Spleen (tissue), 11 donors: ENCODE data around the gene CDH15. TPM values are rescaled to one million over a fixed set of nuclear protein-coding genes. Genes with fewer than 3 reads are reported as not detected.

Experiments
- DNase-seq: peaks from one replicate; pipeline ENCODE4 v3.0.0-alpha.2; 2020
- H3K27ac ChIP-seq, 8 donors: fragments of 200-600 bp; sonication (generic) in 7 of 8; 1 replicate in 4 of 8; 2 replicates in 4 of 8; pipeline versions ENCODE4 v1.5.0 to v1.8.0; 2016 to 2021; ENCODE audit warnings: inconsistent platforms in 4 of 8, mild to moderate bottlenecking in 4 of 8, moderate library complexity in 1 of 8
- H3K27me3 ChIP-seq, 7 donors: fragments of 200-600 bp; sonication (generic) in 6 of 7; replicated peaks in 1 of 7; 1 replicate in 4 of 7; 2 replicates in 3 of 7; pipeline versions ENCODE4 v1.5.0 to v1.8.0; 2016 to 2021; ENCODE audit warnings: inconsistent platforms in 3 of 7, mild to moderate bottlenecking in 1 of 7
- H3K36me3 ChIP-seq, 6 donors: fragments of 200-600 bp; sonication (generic) in 5 of 6; 1 replicate in 4 of 6; 2 replicates in 2 of 6; pipeline versions ENCODE4 v1.5.0 to v1.8.0; 2016 to 2021; ENCODE audit warnings: inconsistent platforms in 2 of 6
- H3K4me1 ChIP-seq, 6 donors: fragments of 200-600 bp; sonication (generic) in 5 of 6; 1 replicate in 3 of 6; 2 replicates in 3 of 6; pipeline versions ENCODE4 v1.5.0 to v1.8.0; 2016 to 2021; ENCODE audit warnings: inconsistent platforms in 3 of 6
- H3K4me3 ChIP-seq, 8 donors: fragments of 200-600 bp; sonication (generic) in 7 of 8; 1 replicate in 4 of 8; 2 replicates in 4 of 8; pipeline versions ENCODE4 v1.5.0 to v1.8.0; 2016 to 2021; ENCODE audit warnings: inconsistent platforms in 4 of 8, mild to moderate bottlenecking in 4 of 8, moderate library complexity in 2 of 8
- H3K9me3 ChIP-seq, 8 donors: fragments of 200-600 bp; sonication (generic) in 7 of 8; 1 replicate in 4 of 8; 2 replicates in 4 of 8; pipeline versions ENCODE4 v1.5.0 to v1.8.0; 2016 to 2021; ENCODE audit warnings: inconsistent platforms in 4 of 8
- CTCF ChIP-seq, 11 experiments: fragments of 200-600 bp in 7 of 11; fragments of 450-650 bp in 4 of 11; sonication (generic) in 4 of 11; IDR thresholded peaks in 8 of 11; conservative IDR thresholded peaks in 3 of 11; 1 replicate in 7 of 11; 2 replicates in 4 of 11; pipeline versions ENCODE4 v1.4.0 to v1.8.0; 2016 to 2021; ENCODE audit warnings: antibody characterized with exemption in 11 of 11, inconsistent platforms in 4 of 11, mild to moderate bottlenecking in 1 of 11
- POLR2A ChIP-seq, 3 donors: fragments of 450-650 bp; IDR thresholded peaks; one replicate each; pipeline ENCODE4 v1.5.1; 2017; ENCODE audit warnings: antibody characterized with exemption in 3 of 3, mild to moderate bottlenecking in 1 of 3
- POLR2AphosphoS5 ChIP-seq, 3 donors: sonication (generic); formaldehyde crosslinking; IDR thresholded peaks; one replicate each; pipeline ENCODE4 v1.5.1; 2017; ENCODE audit warnings: antibody characterized with exemption in 3 of 3
- WGBS, 5 donors: extraction: QIAGEN DNeasy Blood & Tissue Kit in 3 of 5; methylation state at CpG; one replicate each; pipeline versions ENCODE4 v1.1.5 to v1.1.7; 2013 to 2018; 5-methylcytosine and 5-hydroxymethylcytosine counted together
- intact Hi-C: fragments of 100-400 bp; cut with DNase I; formaldehyde crosslinking; loops from one replicate; pipeline ENCODE4 v1.15.0; 2023; ENCODE audit warnings: low total_unique reads
- polyA plus RNA-seq, 3 donors: library from polyadenylated mRNA; stranded (reverse); fragments of 200-250 nt; gene quantifications; one replicate each; pipeline ENCODE4 v1.2.1, GENCODE V29; 2013
- total RNA-seq, 7 donors: library from RNA; depleted of rRNA in 3 of 7; stranded (reverse); fragments of >200 nt in 3 of 7; fragmentation: NEBNext Ultra II Directional in 4 of 7; extraction: Animal tissue kit (Norgen Biotek cat#: 25700) in 4 of 7; gene quantifications; one replicate each; pipeline versions ENCODE4 v1.1.0 to v1.2.1, GENCODE V29; 2016 to 2021
- donor health status: healthy with polysubstance abuse.
- donor health status: DM: no; HTN: no; CAD: no; lungs with moderate emphysema.
- donor health status: DM: no; HTN: no; CAD: no.
- donor health status: Bipolar disorder and iron deficiency.
- donor health status: healthy.
- donor health status: DM: no; HTN: no; CAD: no.
- donor health status: DM: yes; HTN: yes; CAD: no.

CDH15 gene
- total and polyA plus RNA-seq, 10 donors: 0.14 to 7.4 (median 1.2) TPM

DNA sequence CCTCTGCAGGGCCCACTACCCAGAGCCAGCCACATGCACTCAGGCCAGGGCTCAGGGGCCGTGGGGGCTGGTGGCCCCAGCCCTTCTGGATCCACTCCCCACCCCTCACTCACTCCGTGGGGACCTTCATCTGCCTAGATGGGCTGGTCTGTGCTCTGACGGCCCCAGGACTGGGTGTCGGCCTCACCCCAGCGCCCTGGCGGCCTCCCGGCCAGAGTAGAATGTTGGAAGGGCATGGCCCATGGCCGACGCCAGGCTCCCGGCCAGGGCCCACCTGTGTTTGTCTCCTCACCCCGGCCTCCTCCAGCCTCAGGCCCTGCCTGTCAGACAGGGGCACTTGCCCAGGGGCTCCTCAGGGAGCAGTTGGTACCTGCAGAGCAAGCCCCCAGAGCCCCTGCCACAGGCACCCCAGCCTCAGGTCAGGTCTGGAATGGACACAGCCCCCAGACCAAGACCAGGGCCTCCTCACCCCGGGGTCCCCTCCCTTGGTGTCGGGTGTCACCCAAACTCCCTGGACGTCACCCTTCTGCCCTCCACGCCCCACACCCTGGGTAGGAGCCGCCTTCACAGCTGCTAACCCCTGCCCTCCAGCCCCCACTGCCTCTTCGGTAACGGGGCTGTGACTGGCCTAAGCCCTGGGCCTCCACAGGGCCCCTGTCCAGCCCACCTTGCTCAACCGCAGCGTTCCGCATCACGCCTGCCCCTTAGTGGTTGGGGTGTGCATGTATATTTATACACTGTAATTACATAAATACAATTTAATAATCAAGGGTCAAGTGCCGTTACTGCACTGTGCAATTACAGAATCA, 3.0 kb upstream of the CDH15 start:
- H3K27me3 ChIP-seq: peaks cover 0 to 74% (median 14%) of the 10 kb centered on the region in 7 donors
- H3K4me3 ChIP-seq: no peak overlapping the region
- intact Hi-C loops: loop anchor here (5.0 to 10.0 kb wide), 2 partner anchors 224 to 431 kb away; no protein-coding TSS in a partner anchor
- no peaks in the 10 kb centered on the region for H3K36me3 ChIP-seq
- TF ChIP-seq CTCF (IDR thresholded peaks at IDR 0.05 in 8 of 11, conservative IDR thresholded peaks at IDR 0.05 in 3 of 11) (no peak), POLR2A (IDR thresholded peaks at IDR 0.05) (no peak), POLR2AphosphoS5 (IDR thresholded peaks at IDR 0.05) (no peak)
- no peak overlapping the region for H3K27ac ChIP-seq
- peak; percentile 71 for DNase-seq
- 74 to 90% (median 75%) methylated on average over 15 to 23 of the region's 23 CpGs for WGBS, 5 donors
- H3K9me3 ChIP-seq: no peaks in the 10 kb centered on the region
- H3K4me1 ChIP-seq: peaks cover 15 to 79% (median 45%) of the 10 kb centered on the region in 6 donors

GRCh38 chr16:89169778-89170177, 1.8 kb upstream of the CDH15 start:
- H3K27ac ChIP-seq: no peak overlapping the region
- no peak overlapping the region for H3K4me3 ChIP-seq
- WGBS, 5 donors: 61 to 77% (median 74%) methylated on average over 10 to 14 of the region's 14 CpGs
- peaks cover 15 to 77% (median 45%) of the 10 kb centered on the region in 6 donors for H3K4me1 ChIP-seq
- peak; percentile 77 for DNase-seq
- intact Hi-C loops: loop anchor here (5.0 to 10.0 kb wide), 2 partner anchors 225 to 432 kb away; no protein-coding TSS in a partner anchor
- H3K9me3 ChIP-seq: no peaks in the 10 kb centered on the region
- peaks cover 0 to 77% (median 14%) of the 10 kb centered on the region in 7 donors for H3K27me3 ChIP-seq
- TF ChIP-seq POLR2A (IDR thresholded peaks at IDR 0.05): no peak
- TF ChIP-seq CTCF (IDR thresholded peaks at IDR 0.05 in 8 of 11, conservative IDR thresholded peaks at IDR 0.05 in 3 of 11): no peak
- no peak for TF ChIP-seq POLR2AphosphoS5 (IDR thresholded peaks at IDR 0.05)
- H3K36me3 ChIP-seq: no peaks in the 10 kb centered on the region

DNA sequence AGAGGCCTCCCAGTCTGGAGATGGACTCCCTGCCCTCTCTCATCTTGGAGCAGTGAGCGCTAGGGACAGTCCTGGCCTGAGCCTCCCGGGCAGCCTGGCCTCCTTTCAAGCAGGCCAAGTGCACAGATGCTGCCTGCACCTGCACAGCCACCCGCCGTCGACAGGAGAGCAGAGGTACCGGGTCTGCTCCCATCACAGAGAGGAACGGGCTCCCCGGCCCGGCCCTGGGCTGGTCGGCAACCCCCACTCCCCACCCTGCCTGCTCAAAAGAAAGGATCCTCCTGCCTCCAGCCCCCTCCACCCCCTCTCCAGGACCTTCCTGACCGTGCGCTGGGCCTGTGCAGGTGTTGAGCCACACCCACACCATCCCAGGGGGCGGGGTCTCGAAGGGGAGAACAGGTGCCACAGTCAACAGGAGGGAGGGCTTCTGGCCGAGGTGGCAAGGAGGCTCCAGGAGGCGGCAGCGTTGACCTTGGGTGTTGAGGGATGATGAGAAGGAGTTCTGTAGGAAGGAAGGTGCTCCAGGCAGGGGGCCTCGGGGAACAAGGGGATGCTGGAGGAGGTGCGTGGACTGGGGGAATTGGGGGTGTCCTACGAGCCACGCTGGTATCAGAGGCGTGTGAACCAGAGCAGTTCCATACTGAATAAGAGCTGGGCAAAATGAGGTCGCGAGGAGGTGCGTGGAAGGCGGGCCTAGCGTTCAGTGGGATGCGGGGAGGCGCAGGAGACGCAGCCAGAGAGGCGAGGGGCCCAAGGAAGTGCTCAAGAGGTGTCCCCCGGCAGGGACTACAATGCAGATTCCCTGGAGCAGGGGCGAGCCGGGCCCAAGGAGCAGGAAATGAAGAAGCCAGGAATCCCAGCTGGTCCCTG, 967 bp upstream of the CDH15 start:
- peak; percentile 82 for DNase-seq
- peak overlapping the region in 6 of 8 donors; percentile 9 to 63 (median 30) for H3K4me3 ChIP-seq
- H3K4me1 ChIP-seq: peaks cover 15 to 81% (median 45%) of the 10 kb centered on the region in 6 donors
- H3K27ac ChIP-seq: peak overlapping the region in 2 of 8 donors; percentile 21 to 45
- no peaks in the 10 kb centered on the region for H3K36me3 ChIP-seq
- no peaks in the 10 kb centered on the region for H3K9me3 ChIP-seq
- WGBS, 5 donors: 11 to 18% (median 13%) methylated on average over 26 to 34 of the region's 34 CpGs
- intact Hi-C loops: no loop called here
- peaks cover 0 to 72% (median 14%) of the 10 kb centered on the region in 7 donors for H3K27me3 ChIP-seq
- peak in 1 of 11 experiments; percentile 1 for TF ChIP-seq CTCF (IDR thresholded peaks at IDR 0.05 in 8 of 11, conservative IDR thresholded peaks at IDR 0.05 in 3 of 11)
- peak in 2 of 3 donors; percentile 18 to 46 for TF ChIP-seq POLR2AphosphoS5 (IDR thresholded peaks at IDR 0.05)
- TF ChIP-seq POLR2A (IDR thresholded peaks at IDR 0.05): no peak
